B cell (primary cell): ENCODE measurements around the gene PDE4C.

ENCODE experiments used
- EZH2 ChIP-seq: IDR thresholded peaks from 2 replicates; pipeline ENCODE4 v1.6.1; 2012; ENCODE audit warnings: borderline replicate concordance, low read depth, mild to moderate bottlenecking, moderate library complexity, low read length; ENCODE audit not compliant: insufficient read depth, poor library complexity, severe bottlenecking
- TF ChIP-seq, protein P1 (sequence below): fragments of 200-600 bp; IDR thresholded peaks from one replicate; pipeline ENCODE4 v1.8.0; 2022; ENCODE audit warnings: antibody characterized with exemption, mild to moderate bottlenecking

GRCh38 chr19:18203408-18203862, 22.8 kb downstream of the PDE4C start:
- TF ChIP-seq, protein P1, sequence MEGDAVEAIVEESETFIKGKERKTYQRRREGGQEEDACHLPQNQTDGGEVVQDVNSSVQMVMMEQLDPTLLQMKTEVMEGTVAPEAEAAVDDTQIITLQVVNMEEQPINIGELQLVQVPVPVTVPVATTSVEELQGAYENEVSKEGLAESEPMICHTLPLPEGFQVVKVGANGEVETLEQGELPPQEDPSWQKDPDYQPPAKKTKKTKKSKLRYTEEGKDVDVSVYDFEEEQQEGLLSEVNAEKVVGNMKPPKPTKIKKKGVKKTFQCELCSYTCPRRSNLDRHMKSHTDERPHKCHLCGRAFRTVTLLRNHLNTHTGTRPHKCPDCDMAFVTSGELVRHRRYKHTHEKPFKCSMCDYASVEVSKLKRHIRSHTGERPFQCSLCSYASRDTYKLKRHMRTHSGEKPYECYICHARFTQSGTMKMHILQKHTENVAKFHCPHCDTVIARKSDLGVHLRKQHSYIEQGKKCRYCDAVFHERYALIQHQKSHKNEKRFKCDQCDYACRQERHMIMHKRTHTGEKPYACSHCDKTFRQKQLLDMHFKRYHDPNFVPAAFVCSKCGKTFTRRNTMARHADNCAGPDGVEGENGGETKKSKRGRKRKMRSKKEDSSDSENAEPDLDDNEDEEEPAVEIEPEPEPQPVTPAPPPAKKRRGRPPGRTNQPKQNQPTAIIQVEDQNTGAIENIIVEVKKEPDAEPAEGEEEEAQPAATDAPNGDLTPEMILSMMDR = no peak
- no peak for TF ChIP-seq EZH2
